GM23338 (cell line): ENCODE measurements around the gene ADAM10. TPM values are rescaled to one million over a fixed set of nuclear protein-coding genes. Genes with fewer than 3 reads are reported as not detected.

Source experiments
- ATAC-seq: fragments of 200-7000 bp; cut with Tn5 transposase; 3 replicates; pipeline ENCODE4 v1.9.1; 2020
- DNase-seq: peaks from one replicate; pipeline ENCODE4 v3.0.0-alpha.2; 2015; ENCODE audit warnings: low spot score
- H2AFZ ChIP-seq: fragments of 200-600 bp; sonication (generic); 2 replicates; pipeline ENCODE4 v1.8.0; 2016; ENCODE audit warnings: antibody characterized with exemption, mild to moderate bottlenecking, moderate library complexity
- H3F3A ChIP-seq: fragments of 200-600 bp; sonication (generic); replicated peaks from 2 replicates; pipeline ENCODE4 v1.8.0; 2017; ENCODE audit warnings: antibody characterized with exemption, mixed run types, low read depth
- H3K27ac ChIP-seq: fragments of 200-600 bp; sonication (generic); 2 replicates; pipeline ENCODE4 v1.6.1; 2016; ENCODE audit warnings: low read depth
- H3K27me3 ChIP-seq: fragments of 200-600 bp; sonication (generic); 2 replicates; pipeline ENCODE4 v1.8.0; 2016; ENCODE audit warnings: mild to moderate bottlenecking, mixed run types, moderate library complexity; ENCODE audit not compliant: insufficient read depth
- H3K36me3 ChIP-seq: fragments of 200-600 bp; sonication (generic); 2 replicates; pipeline ENCODE4 v1.8.0; 2016; ENCODE audit warnings: mild to moderate bottlenecking; ENCODE audit not compliant: insufficient read depth
- H3K4me1 ChIP-seq: fragments of 200-600 bp; sonication (generic); 2 replicates; pipeline ENCODE4 v1.8.0; 2016; ENCODE audit warnings: mild to moderate bottlenecking, moderate library complexity; ENCODE audit not compliant: insufficient read depth
- H3K4me2 ChIP-seq: fragments of 200-600 bp; sonication (generic); 2 replicates; pipeline ENCODE4 v1.7.1; 2017; ENCODE audit warnings: mixed run types
- H3K4me3 ChIP-seq: fragments of 200-600 bp; sonication (generic); 2 replicates; pipeline ENCODE4 v1.6.1; 2016; ENCODE audit warnings: mixed run types
- H3K79me2 ChIP-seq: fragments of 200-600 bp; sonication (generic); replicated peaks from 2 replicates; pipeline ENCODE4 v1.8.0; 2017; ENCODE audit warnings: mild to moderate bottlenecking; ENCODE audit not compliant: insufficient read depth
- H3K9me2 ChIP-seq: fragments of 200-600 bp; sonication (generic); 2 replicates; pipeline ENCODE4 v1.8.0; 2017; ENCODE audit not compliant: insufficient read depth
- H4K20me1 ChIP-seq: fragments of 200-600 bp; sonication (generic); replicated peaks from 2 replicates; pipeline ENCODE4 v1.8.0; 2017; ENCODE audit warnings: mild to moderate bottlenecking; ENCODE audit not compliant: insufficient read depth
- H3K27ac Mint-ChIP-seq: 2 replicates; pipeline ENCODE4 v1.8.0; 2020; ENCODE audit warnings: inconsistent platforms, mild to moderate bottlenecking, moderate library complexity, mixed read lengths
- H3K27me3 Mint-ChIP-seq: 3 replicates; pipeline ENCODE4 v1.8.0; 2022; ENCODE audit warnings: low read depth, mild to moderate bottlenecking, moderate library complexity, mixed read lengths, inconsistent platforms; ENCODE audit not compliant: insufficient read depth, poor library complexity
- H3K36me3 Mint-ChIP-seq: 3 replicates; pipeline ENCODE4 v1.8.0; 2021; ENCODE audit warnings: low read depth, mild to moderate bottlenecking, inconsistent platforms, moderate library complexity, mixed read lengths
- H3K4me1 Mint-ChIP-seq: 3 replicates; pipeline ENCODE4 v1.8.0; 2020; ENCODE audit warnings: mild to moderate bottlenecking, inconsistent platforms, mixed read lengths
- H3K4me3 Mint-ChIP-seq: 3 replicates; pipeline ENCODE4 v1.8.0; 2021; ENCODE audit warnings: moderate library complexity, mild to moderate bottlenecking, inconsistent platforms, mixed read lengths
- H3K9me3 Mint-ChIP-seq: 3 replicates; pipeline ENCODE4 v1.8.0; 2020; ENCODE audit warnings: moderate library complexity, mild to moderate bottlenecking, inconsistent platforms, mixed read lengths
- EZH2 ChIP-seq: fragments of 200-600 bp; sonication (generic); IDR thresholded peaks from one replicate; pipeline ENCODE4 v1.8.0; 2017; ENCODE audit warnings: antibody characterized with exemption, mild to moderate bottlenecking, low read depth; ENCODE audit not compliant: unreplicated experiment
- JUNB ChIP-seq: IDR thresholded peaks from one replicate; pipeline ENCODE4 v1.6.1; 2016; ENCODE audit warnings: antibody characterized with exemption; ENCODE audit not compliant: unreplicated experiment
- polyA plus RNA-seq: library from polyadenylated mRNA; unstranded; fragments of >200 nt; fragmentation: Nextera tagmentation; extraction: Ambion mirVana; gene quantifications from 2 replicates; pipeline ENCODE4 v1.2.1, GENCODE V29; 2016
- total RNA-seq: library from RNA; depleted of rRNA; stranded (reverse); fragments of >200 nt; shearing (Covaris generic); gene quantifications from 2 replicates; pipeline ENCODE4 v1.2.3, GENCODE V29; 2014
- TF ChIP-seq, protein P1 (sequence below), 2 experiments: fragments of 200-600 bp in 1 of 2; sonication (generic) in 1 of 2; conservative IDR thresholded peaks; 2 replicates each; pipeline versions ENCODE4 v1.5.1 to v1.6.1; 2016 to 2017; ENCODE audit warnings: antibody characterized with exemption in 2 of 2, low read depth in 2 of 2, mild to moderate bottlenecking in 2 of 2, moderate library complexity in 1 of 2
- TF ChIP-seq, protein P2 (sequence below): IDR thresholded peaks from one replicate; pipeline ENCODE4 v1.6.1; 2018; ENCODE audit warnings: antibody characterized with exemption; ENCODE audit not compliant: unreplicated experiment

The ADAM10 gene
- total and polyA plus RNA-seq, 2 experiments from 2014 or later: 25.0 to 114 TPM

DNA sequence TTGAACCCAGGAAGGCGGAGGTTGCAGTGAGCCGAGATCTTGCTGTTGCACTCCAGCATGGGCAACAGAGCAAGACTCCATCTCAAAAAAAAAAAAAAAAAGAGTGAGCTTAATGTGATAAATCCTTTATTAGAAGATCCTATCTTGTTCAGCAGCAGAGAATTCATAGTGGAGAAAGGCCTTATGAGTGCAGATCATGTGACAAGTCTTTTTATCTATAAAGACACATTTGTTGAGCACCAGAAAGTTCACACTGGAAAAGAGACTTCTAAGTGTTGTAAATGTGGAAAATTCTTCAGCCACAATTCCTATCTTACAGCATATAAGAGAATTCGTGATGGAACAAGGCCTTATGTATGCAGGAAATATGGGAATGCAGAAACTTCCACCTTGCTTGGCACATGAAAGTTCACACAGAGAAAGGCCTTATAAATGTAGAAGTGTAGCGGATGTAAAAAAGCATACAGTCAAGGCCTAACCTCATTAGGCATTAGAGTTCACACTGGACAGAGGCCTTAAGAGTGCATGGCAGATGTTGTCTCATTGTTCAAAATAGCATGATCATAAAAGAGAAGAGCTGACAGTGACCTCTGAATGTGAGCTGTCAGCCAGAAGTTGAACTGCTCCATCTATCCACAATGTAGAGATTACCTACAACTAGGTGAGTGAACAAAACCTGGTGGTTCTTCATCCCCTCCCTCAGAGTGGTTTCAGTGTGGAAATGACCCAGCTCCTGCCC, 16.7 kb downstream of the ADAM10 start:
- Mint-ChIP-seq H3K27me3 (peaks cover 8% of the 10 kb centered on the region), H3K27ac (no peak overlapping the region), H3K36me3 (no peaks in the 10 kb centered on the region; the same call in 2 of the 3 replicates), H3K4me1 (peaks cover 52% of the 10 kb centered on the region), H3K9me3 (no peaks in the 10 kb centered on the region), H3K4me3 (no peak overlapping the region)
- H3K4me3 ChIP-seq: no peak overlapping the region
- H3K36me3 ChIP-seq: no peaks in the 10 kb centered on the region
- H3K79me2 ChIP-seq: peaks cover 100% of the 10 kb centered on the region
- TF ChIP-seq JUNB (no peak), EZH2 (no peak)
- TF ChIP-seq, protein P1, sequence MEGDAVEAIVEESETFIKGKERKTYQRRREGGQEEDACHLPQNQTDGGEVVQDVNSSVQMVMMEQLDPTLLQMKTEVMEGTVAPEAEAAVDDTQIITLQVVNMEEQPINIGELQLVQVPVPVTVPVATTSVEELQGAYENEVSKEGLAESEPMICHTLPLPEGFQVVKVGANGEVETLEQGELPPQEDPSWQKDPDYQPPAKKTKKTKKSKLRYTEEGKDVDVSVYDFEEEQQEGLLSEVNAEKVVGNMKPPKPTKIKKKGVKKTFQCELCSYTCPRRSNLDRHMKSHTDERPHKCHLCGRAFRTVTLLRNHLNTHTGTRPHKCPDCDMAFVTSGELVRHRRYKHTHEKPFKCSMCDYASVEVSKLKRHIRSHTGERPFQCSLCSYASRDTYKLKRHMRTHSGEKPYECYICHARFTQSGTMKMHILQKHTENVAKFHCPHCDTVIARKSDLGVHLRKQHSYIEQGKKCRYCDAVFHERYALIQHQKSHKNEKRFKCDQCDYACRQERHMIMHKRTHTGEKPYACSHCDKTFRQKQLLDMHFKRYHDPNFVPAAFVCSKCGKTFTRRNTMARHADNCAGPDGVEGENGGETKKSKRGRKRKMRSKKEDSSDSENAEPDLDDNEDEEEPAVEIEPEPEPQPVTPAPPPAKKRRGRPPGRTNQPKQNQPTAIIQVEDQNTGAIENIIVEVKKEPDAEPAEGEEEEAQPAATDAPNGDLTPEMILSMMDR (conservative IDR thresholded peaks at IDR 0.05; ENCODE audit: low read depth in 2 of 2): no peak
- H4K20me1 ChIP-seq: peaks cover 43% of the 10 kb centered on the region
- H3K4me2 ChIP-seq: no peak overlapping the region
- DNase-seq (no peak), ATAC-seq (no peak)
- peaks cover 31% of the 10 kb centered on the region for H3K4me1 ChIP-seq
- H3F3A ChIP-seq: no peaks in the 10 kb centered on the region
- H2AFZ ChIP-seq: no peak overlapping the region
- H3K27ac ChIP-seq: no peak overlapping the region
- H3K27me3 ChIP-seq: no peaks in the 10 kb centered on the region
- no peaks in the 10 kb centered on the region for H3K9me2 ChIP-seq

DNA sequence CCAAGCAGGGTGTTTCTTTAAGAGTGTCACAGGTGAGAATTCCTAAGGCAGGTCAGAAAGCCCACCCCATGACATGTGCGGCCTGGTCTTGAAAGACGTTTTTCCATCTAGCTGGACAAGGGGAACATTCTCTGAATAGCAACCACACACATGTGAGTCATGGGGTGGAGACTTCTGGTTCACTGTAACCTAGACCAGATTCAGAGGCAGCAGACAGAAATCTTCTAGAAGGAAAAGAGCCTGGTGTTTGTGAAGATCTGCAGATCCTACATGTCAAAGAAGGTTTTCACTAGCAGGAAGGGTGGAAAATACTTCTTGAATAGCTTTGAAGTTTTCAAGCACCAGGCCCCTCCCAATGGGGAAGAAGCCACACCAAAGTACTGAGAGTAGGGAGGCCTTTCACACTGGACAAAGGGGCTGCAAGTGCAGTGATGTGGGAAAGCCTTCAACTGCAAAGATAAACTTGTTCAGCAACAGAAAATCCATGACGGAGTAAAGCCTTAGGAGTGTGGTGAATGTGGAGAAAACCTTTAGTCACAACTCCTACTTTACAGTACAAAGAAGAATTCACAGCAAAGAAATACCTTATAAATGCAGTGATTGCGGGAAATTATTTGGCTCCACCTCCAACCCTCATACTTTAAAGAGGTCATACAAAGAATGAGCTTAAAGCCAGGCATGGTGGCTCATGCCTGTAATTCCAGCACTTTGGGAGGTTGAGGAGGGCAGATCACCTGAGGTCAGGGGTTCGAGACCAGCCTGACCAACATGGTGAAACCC, 17.6 kb downstream of the ADAM10 start:
- H3K4me1 ChIP-seq: peaks cover 24% of the 10 kb centered on the region
- no peak for DNase-seq
- TF ChIP-seq, protein P2, sequence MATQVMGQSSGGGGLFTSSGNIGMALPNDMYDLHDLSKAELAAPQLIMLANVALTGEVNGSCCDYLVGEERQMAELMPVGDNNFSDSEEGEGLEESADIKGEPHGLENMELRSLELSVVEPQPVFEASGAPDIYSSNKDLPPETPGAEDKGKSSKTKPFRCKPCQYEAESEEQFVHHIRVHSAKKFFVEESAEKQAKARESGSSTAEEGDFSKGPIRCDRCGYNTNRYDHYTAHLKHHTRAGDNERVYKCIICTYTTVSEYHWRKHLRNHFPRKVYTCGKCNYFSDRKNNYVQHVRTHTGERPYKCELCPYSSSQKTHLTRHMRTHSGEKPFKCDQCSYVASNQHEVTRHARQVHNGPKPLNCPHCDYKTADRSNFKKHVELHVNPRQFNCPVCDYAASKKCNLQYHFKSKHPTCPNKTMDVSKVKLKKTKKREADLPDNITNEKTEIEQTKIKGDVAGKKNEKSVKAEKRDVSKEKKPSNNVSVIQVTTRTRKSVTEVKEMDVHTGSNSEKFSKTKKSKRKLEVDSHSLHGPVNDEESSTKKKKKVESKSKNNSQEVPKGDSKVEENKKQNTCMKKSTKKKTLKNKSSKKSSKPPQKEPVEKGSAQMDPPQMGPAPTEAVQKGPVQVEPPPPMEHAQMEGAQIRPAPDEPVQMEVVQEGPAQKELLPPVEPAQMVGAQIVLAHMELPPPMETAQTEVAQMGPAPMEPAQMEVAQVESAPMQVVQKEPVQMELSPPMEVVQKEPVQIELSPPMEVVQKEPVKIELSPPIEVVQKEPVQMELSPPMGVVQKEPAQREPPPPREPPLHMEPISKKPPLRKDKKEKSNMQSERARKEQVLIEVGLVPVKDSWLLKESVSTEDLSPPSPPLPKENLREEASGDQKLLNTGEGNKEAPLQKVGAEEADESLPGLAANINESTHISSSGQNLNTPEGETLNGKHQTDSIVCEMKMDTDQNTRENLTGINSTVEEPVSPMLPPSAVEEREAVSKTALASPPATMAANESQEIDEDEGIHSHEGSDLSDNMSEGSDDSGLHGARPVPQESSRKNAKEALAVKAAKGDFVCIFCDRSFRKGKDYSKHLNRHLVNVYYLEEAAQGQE: no peak
- no peaks in the 10 kb centered on the region for H3K27me3 ChIP-seq
- H3K27ac Mint-ChIP-seq: no peak overlapping the region; the same call in 1 of the 2 replicates
- H3F3A ChIP-seq: no peaks in the 10 kb centered on the region
- H3K9me3 Mint-ChIP-seq: no peaks in the 10 kb centered on the region
- peaks cover 8% of the 10 kb centered on the region for H3K27me3 Mint-ChIP-seq
- H3K9me2 ChIP-seq: no peaks in the 10 kb centered on the region
- H3K27ac ChIP-seq: peak overlapping the region; percentile 39; the same call in 1 of the 2 replicates
- H3K4me3 ChIP-seq: no peak overlapping the region
- H3K4me3 Mint-ChIP-seq: no peak overlapping the region
- no peak overlapping the region for H3K4me2 ChIP-seq
- H3K36me3 ChIP-seq: no peaks in the 10 kb centered on the region
- H3K79me2 ChIP-seq: peaks cover 100% of the 10 kb centered on the region
- no peak overlapping the region for H2AFZ ChIP-seq
- H4K20me1 ChIP-seq: peaks cover 38% of the 10 kb centered on the region
- peaks cover 50% of the 10 kb centered on the region for H3K4me1 Mint-ChIP-seq
- no peak for ATAC-seq
- H3K36me3 Mint-ChIP-seq: no peaks in the 10 kb centered on the region; the same call in 2 of the 3 replicates
